Measurements from ENCODE around the gene TRPM6.

The TRPM6 gene

DNA sequence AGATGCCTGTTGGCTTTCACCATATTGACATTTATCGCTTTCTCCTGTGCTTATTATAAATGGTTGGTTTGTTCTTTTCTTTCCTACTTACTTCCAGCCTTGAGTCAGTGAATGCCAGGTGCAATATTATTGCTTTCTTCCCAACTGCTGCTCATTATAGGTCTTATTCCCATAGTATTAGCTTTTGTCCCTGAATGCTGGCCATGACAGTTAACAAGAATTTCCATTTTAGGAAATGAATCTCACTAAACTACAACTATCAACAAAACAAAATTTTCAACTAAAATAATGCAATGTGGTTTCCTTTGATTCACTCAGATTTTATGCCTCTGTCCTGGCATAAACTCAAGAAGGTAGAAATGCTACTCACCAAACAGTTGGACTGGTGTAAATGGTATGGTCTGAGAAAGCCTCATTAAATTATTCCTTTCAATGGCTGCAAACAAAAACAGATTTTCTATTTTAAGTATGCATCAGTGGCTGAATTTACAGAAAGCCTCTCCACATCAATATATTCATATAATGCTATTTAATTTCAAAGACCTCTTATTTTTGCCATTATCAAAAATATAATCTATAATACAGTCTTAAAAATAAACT is 145.4 kb downstream of the TRPM6 start:
- no peak for TF ChIP-seq CTCF (IDR thresholded peaks at IDR 0.05; ENCODE audit: low read depth, low read length)
- no peak overlapping the region for H3K4me3 ChIP-seq (ENCODE audit: low read depth, low read length)

- H3K4me3 ChIP-seq (ENCODE audit: low read depth, low read length): no peak overlapping the region
- TF ChIP-seq CTCF (IDR thresholded peaks at IDR 0.05; ENCODE audit: low read depth, low read length): no peak
Observed at GRCh38 chr9:74736646-74737045, 151.1 kb downstream of the TRPM6 start.

DNA sequence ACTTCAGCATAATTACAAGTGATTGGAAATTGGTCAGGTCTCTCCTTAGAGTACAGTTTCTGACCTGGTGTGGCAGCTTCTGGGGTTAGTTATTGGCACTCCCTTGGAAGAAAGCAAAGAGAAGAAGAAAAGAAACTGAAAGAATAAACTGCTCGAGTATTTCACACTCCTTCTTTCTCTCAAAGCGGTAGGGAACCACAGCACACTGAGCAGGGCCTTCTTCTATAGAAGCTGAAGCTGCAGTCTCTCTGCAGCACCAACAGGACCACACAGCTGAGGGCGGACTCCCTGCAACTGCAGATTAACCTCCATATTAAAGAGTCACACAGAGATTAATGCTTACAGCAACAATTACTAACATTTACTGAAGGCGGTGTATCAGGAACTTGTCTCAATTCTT is 152.0 kb downstream of the TRPM6 start:
- H3K4me3 ChIP-seq (ENCODE audit: low read depth, low read length): no peak overlapping the region
- TF ChIP-seq CTCF (IDR thresholded peaks at IDR 0.05; ENCODE audit: low read depth, low read length): no peak

- no peak overlapping the region for H3K4me3 ChIP-seq (ENCODE audit: low read depth, low read length)
- TF ChIP-seq CTCF (IDR thresholded peaks at IDR 0.05; ENCODE audit: low read depth, low read length): no peak
Observed at GRCh38 chr9:74729136-74729695, 158.5 kb downstream of the TRPM6 start.

- no peak for TF ChIP-seq CTCF (IDR thresholded peaks at IDR 0.05; ENCODE audit: low read depth, low read length)
- H3K4me3 ChIP-seq (ENCODE audit: low read depth, low read length): no peak overlapping the region
Observed at GRCh38 chr9:74728176-74728575, 159.5 kb downstream of the TRPM6 start.

DNA sequence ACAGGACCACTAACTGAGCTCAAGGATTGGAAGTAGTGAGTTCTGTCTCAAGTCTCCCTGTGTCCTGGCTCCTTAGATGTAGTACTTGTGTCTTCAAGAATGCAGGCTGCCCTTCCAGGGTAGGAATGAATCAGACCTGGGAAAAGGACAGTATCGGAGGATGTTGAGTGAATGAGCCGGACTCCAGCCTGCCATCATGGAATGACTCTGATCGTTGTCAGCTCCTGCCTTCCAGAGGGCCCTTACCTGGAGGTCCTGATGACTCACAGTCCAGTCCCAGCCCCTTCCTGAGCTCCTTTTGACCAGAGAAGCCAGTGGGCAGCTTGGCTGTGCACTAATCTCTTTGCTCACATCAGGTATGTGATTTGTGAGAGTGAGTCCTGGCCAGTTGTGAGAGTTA is 161.1 kb downstream of the TRPM6 start:
- no peak for TF ChIP-seq CTCF (IDR thresholded peaks at IDR 0.05; ENCODE audit: low read depth, low read length)
- H3K4me3 ChIP-seq (ENCODE audit: low read depth, low read length): no peak overlapping the region

DNA sequence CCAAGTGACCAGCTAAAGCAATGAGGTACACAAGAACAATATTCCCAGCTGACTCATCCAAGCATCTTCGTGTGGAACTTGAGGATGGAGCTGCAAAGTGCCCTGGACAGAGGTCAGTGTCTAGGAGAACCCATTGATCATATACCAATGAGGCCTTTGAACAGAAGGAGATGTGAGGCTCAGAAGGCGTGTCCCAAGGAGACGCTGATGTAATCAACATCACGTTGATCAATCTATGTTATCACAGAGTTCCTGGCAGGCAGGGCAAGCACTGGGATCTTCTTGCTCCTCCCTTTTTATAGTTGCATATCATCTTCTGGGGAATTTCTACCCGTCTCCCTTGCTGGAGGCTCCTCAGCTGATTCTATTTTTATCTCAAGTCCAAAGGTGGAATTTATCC is 163.4 kb downstream of the TRPM6 start:
- no peak overlapping the region for H3K4me3 ChIP-seq (ENCODE audit: low read depth, low read length)
- no peak for TF ChIP-seq CTCF (IDR thresholded peaks at IDR 0.05; ENCODE audit: low read depth, low read length)
